ENCODE data around the gene SLC23A2.

Gene SLC23A2

DNA sequence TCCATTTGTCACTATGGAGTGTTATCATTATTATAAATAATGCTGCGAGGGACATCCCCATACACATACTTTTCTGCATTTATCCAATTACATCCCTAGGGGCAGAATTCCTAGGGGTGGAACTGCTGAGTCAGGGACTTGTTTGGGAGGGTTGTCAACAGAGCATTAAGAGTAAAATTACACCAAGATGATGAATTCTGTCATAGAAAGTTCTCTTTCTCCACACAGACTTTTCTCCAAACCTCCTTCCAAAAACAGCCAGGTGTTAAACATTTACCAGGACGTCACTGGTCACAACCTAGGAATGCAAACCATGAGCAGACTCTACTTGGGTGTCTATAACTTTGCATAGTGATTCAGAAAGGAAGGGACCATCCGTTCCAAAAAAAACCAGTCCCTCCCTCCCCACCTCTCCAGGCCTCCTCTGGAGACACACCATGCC is 184.1 kb downstream of the SLC23A2 start:
- TF ChIP-seq, protein P1, sequence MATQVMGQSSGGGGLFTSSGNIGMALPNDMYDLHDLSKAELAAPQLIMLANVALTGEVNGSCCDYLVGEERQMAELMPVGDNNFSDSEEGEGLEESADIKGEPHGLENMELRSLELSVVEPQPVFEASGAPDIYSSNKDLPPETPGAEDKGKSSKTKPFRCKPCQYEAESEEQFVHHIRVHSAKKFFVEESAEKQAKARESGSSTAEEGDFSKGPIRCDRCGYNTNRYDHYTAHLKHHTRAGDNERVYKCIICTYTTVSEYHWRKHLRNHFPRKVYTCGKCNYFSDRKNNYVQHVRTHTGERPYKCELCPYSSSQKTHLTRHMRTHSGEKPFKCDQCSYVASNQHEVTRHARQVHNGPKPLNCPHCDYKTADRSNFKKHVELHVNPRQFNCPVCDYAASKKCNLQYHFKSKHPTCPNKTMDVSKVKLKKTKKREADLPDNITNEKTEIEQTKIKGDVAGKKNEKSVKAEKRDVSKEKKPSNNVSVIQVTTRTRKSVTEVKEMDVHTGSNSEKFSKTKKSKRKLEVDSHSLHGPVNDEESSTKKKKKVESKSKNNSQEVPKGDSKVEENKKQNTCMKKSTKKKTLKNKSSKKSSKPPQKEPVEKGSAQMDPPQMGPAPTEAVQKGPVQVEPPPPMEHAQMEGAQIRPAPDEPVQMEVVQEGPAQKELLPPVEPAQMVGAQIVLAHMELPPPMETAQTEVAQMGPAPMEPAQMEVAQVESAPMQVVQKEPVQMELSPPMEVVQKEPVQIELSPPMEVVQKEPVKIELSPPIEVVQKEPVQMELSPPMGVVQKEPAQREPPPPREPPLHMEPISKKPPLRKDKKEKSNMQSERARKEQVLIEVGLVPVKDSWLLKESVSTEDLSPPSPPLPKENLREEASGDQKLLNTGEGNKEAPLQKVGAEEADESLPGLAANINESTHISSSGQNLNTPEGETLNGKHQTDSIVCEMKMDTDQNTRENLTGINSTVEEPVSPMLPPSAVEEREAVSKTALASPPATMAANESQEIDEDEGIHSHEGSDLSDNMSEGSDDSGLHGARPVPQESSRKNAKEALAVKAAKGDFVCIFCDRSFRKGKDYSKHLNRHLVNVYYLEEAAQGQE (IDR thresholded peaks at IDR 0.05; ENCODE audit: insufficient read depth in 1 of 2, low read depth in 2 of 2, low read length in 2 of 2), result no peak
- no peak for TF ChIP-seq TAF1 (IDR thresholded peaks at IDR 0.05; ENCODE audit: borderline replicate concordance, insufficient read depth, low read length)
- TF ChIP-seq SIN3A (IDR thresholded peaks at IDR 0.05; ENCODE audit: borderline replicate concordance, insufficient read depth, low read length), result no peak
- no peak for TF ChIP-seq POLR2AphosphoS5 (IDR thresholded peaks at IDR 0.05; ENCODE audit: low read depth, low read length)
- no peak for TF ChIP-seq FOXP2 (optimal IDR thresholded peaks at IDR 0.05; ENCODE audit: borderline replicate concordance, extremely low read depth, extremely low read length, insufficient read depth)

DNA sequence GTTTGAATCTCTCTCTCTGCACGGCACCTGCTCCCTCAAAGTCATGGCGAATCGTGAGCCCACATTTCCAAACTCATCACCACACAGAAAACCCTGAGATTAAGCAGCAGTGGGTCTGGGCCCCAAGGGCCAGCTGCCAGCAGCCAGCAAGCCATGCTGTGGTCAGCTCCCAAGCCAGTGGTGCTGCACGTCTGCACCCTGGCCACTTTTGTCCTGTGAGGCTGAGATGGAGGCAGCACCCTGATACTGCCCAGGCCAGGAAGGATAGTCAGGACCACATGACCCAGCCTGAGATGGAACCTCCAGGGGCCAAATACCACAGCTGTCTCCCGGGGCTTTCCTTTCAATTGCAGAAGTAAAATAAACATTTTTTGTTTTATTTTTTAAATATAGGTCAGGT is 185.7 kb downstream of the SLC23A2 start:
- TF ChIP-seq POLR2AphosphoS5 (IDR thresholded peaks at IDR 0.05; ENCODE audit: low read depth, low read length), result no peak

DNA sequence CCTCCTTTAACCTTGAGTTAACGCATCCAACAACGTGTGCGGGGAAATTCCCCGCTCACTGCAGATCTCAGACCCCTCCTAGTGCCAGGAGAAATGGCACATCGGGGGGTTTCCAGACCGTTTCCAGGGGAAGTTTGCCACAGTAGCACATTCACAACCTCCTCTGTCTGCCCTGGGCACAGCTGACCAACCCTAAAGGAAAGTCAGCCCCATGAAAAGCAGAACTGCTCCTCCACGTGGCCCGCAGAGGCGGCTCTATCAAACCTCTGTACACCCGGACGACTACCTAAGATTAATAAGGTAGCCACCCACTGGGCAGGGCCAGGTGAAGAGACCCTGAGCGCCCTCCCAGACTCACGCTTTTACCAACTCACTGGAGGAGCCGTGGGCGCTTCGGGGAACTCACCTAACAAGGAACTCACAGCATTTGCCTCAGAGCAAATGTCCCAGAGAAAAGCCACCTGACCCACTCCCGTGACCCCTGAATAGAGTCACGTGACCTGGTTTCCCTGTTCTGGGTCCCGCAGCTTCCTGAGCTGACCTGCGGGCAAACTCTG is 186.5 kb downstream of the SLC23A2 start:
- TF ChIP-seq TAF1 (IDR thresholded peaks at IDR 0.05; ENCODE audit: borderline replicate concordance, insufficient read depth, low read length), result no peak
- no peak for TF ChIP-seq SIN3A (IDR thresholded peaks at IDR 0.05; ENCODE audit: borderline replicate concordance, insufficient read depth, low read length)
- TF ChIP-seq, protein P1 (IDR thresholded peaks at IDR 0.05; ENCODE audit: insufficient read depth in 1 of 2, low read depth in 2 of 2, low read length in 2 of 2), result no peak
- no peak for TF ChIP-seq FOXP2 (optimal IDR thresholded peaks at IDR 0.05; ENCODE audit: borderline replicate concordance, extremely low read depth, extremely low read length, insufficient read depth)
- TF ChIP-seq POLR2AphosphoS5 (IDR thresholded peaks at IDR 0.05; ENCODE audit: low read depth, low read length), result no peak

DNA sequence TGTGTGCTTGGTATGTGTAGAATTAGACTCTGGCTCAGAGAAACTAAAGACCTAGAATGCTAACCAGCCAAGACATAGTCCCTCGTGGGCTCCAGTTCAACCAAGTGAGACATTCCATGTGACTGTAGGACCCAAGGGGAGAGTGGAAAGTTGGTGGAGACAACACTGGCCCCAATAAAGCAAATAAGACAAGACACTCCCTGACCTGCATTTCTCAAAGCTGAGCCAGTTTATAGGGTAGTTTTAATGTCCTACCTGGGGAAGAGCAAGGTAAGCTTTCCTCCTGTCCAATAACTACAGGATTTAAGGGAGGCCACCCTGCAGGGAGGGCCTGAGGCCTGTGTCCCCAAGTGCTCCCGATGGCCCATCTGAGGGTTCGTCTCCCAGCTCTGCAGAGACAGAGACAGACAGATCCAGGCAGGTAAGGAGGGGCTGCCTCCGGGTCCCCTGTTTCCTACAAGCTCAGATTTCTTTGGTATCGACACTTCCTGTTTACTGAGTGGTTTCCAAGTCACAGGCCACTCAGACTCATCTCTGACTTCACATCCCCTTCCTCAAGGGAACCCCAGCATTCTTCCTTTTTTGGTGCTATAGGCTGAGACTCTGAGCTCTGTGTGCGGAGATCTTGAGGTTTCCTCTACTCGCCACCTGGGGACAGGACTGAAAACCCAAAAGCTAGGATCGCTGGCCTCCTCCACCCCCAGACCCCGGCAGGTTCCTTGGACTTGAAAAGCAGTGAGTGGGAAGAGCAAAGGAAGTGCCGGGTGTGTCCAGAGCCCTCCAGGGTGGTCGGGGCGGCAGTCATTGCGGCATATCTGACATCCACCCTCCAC is 187.2 kb downstream of the SLC23A2 start:
- TF ChIP-seq POLR2AphosphoS5 (IDR thresholded peaks at IDR 0.05; ENCODE audit: low read depth, low read length) (no peak), FOXP2 (optimal IDR thresholded peaks at IDR 0.05; ENCODE audit: borderline replicate concordance, extremely low read depth, extremely low read length, insufficient read depth) (no peak), TAF1 (IDR thresholded peaks at IDR 0.05; ENCODE audit: borderline replicate concordance, insufficient read depth, low read length) (no peak), SIN3A (IDR thresholded peaks at IDR 0.05; ENCODE audit: borderline replicate concordance, insufficient read depth, low read length) (no peak)
- TF ChIP-seq, protein P1 (IDR thresholded peaks at IDR 0.05; ENCODE audit: insufficient read depth in 1 of 2, low read depth in 2 of 2, low read length in 2 of 2), result no peak

DNA sequence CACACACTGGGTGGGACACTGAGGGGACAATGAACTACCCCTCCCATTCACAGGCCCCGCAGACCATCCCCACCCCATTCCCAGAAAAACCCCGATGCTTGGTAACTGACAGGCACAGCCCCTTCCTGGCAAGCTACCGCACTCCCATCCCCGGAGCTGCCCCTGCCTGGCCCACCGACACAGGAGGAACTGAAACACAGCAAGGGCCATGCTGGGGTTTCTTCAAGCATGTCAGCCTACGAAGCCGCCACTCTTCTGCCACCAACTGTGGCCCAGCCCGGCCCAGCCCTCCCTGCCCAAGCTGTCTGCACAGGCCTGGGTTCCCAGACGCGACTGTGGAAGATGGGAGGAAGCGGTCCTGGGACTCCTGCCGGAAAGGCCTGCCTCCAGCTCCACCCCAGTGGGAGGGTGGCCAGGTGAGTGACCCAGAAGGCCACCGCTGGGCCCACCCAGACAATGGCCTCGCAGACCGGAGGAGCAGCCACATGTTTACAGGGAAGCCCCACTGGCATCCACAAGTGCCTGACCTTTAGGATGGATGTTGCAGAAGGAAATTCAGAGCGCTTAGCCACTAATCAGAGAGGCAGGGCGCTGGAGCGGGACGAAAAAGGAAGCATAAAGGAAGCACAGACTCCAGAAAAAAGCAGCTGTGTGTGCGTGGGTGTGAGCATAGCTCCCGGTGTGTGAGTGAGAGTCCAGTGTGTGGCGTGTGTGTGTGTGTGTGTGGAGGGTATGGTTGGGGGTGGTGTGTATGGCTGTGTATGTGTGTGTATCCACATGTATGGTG is 188.0 kb downstream of the SLC23A2 start:
- TF ChIP-seq TAF1 (IDR thresholded peaks at IDR 0.05; ENCODE audit: borderline replicate concordance, insufficient read depth, low read length) (no peak), POLR2AphosphoS5 (IDR thresholded peaks at IDR 0.05; ENCODE audit: low read depth, low read length) (no peak), SIN3A (IDR thresholded peaks at IDR 0.05; ENCODE audit: borderline replicate concordance, insufficient read depth, low read length) (no peak), FOXP2 (optimal IDR thresholded peaks at IDR 0.05; ENCODE audit: borderline replicate concordance, extremely low read depth, extremely low read length, insufficient read depth) (peak; percentile 54)

Data from PFSK-1 (cell line).